ENCODE measurements around the gene TLNRD1.

DNA sequence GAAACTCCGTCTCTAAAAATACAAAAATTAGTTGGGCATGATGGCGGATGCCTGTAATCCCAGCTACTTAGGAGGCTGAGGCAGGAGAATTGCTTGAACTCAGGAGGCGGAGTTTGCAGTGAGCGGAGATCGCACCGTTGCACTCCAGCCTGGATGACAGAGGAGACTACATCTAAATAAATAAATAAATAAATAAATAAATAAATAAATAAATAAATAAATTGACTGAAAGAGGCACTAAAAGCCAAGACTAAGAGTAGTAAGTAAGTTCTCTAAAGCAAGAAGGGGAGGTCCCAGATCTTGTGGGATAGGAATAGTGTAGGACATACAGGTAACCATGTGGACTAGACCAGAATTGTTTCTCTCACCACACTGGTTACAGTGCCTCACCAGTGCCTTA, 40.0 kb downstream of the TLNRD1 start:
- TF ChIP-seq, protein P1, sequence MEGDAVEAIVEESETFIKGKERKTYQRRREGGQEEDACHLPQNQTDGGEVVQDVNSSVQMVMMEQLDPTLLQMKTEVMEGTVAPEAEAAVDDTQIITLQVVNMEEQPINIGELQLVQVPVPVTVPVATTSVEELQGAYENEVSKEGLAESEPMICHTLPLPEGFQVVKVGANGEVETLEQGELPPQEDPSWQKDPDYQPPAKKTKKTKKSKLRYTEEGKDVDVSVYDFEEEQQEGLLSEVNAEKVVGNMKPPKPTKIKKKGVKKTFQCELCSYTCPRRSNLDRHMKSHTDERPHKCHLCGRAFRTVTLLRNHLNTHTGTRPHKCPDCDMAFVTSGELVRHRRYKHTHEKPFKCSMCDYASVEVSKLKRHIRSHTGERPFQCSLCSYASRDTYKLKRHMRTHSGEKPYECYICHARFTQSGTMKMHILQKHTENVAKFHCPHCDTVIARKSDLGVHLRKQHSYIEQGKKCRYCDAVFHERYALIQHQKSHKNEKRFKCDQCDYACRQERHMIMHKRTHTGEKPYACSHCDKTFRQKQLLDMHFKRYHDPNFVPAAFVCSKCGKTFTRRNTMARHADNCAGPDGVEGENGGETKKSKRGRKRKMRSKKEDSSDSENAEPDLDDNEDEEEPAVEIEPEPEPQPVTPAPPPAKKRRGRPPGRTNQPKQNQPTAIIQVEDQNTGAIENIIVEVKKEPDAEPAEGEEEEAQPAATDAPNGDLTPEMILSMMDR (IDR thresholded peaks at IDR 0.05 in 4 of 5, conservative IDR thresholded peaks at IDR 0.05 in 1 of 5) = no peak
- TF ChIP-seq POLR2A (IDR thresholded peaks at IDR 0.05) = no peak

Data from gastrocnemius medialis (tissue), 4 donors.